OCI-LY1 (cell line): ENCODE measurements around the gene TBL1X.

Source experiments
- H2AFZ ChIP-seq: fragments of 200-600 bp; sonication (generic), shearing (Covaris generic); 2 replicates; pipeline ENCODE4 v1.6.0; 2014; ENCODE audit warnings: antibody characterized with exemption, mild to moderate bottlenecking, low read length
- H3F3A ChIP-seq: fragments of 200-600 bp; sonication (generic), shearing (Covaris generic); 2 replicates; pipeline ENCODE4 v1.6.0; 2014; ENCODE audit warnings: mild to moderate bottlenecking, antibody characterized with exemption, low read length, moderate library complexity; ENCODE audit not compliant: insufficient read depth
- H3K27ac ChIP-seq: fragments of 200-600 bp; sonication (generic); 2 replicates; pipeline ENCODE4 v1.5.1; 2014; ENCODE audit warnings: low read length, mixed run types, mild to moderate bottlenecking, low read depth; ENCODE audit not compliant: poor library complexity, severe bottlenecking
- H3K27me3 ChIP-seq: fragments of 200-600 bp; sonication (generic); 2 replicates; pipeline ENCODE4 v1.6.0; 2014; ENCODE audit warnings: antibody characterized with exemption, mild to moderate bottlenecking, low read length, moderate library complexity; ENCODE audit not compliant: insufficient read depth
- H3K36me3 ChIP-seq: fragments of 200-600 bp; sonication (generic); 2 replicates; pipeline ENCODE4 v1.6.1; 2014; ENCODE audit warnings: mild to moderate bottlenecking, antibody characterized with exemption, low read length, moderate library complexity, mixed read lengths; ENCODE audit not compliant: insufficient read depth
- H3K4me1 ChIP-seq: fragments of 200-600 bp; sonication (generic); 2 replicates; pipeline ENCODE4 v1.5.1; 2014; ENCODE audit warnings: mild to moderate bottlenecking, low read length, moderate library complexity; ENCODE audit not compliant: insufficient read depth, severe bottlenecking
- H3K4me2 ChIP-seq: fragments of 200-600 bp; sonication (generic), shearing (Covaris generic); 2 replicates; pipeline ENCODE4 v1.6.1; 2014; ENCODE audit warnings: low read length
- H3K4me3 ChIP-seq: fragments of 200-600 bp; sonication (generic); 2 replicates; pipeline ENCODE4 v1.5.1; 2014; ENCODE audit warnings: low read length, low read depth, mild to moderate bottlenecking, mixed read lengths; ENCODE audit not compliant: poor library complexity, severe bottlenecking
- H3K79me2 ChIP-seq: fragments of 200-600 bp; shearing (Covaris generic); 2 replicates; pipeline ENCODE4 v1.6.1; 2016; ENCODE audit warnings: mixed run types, low read length, mixed read lengths; ENCODE audit not compliant: insufficient read depth
- H3K9ac ChIP-seq: fragments of 200-600 bp; sonication (generic), shearing (Covaris generic); 2 replicates; pipeline ENCODE4 v1.6.1; 2014; ENCODE audit warnings: mild to moderate bottlenecking, low read length, mixed read lengths
- H3K9me2 ChIP-seq: fragments of 200-600 bp; sonication (generic), shearing (Covaris generic); 2 replicates; pipeline ENCODE4 v1.6.1; 2014; ENCODE audit warnings: low read depth, mild to moderate bottlenecking, low read length, mixed read lengths
- H3K9me3 ChIP-seq: fragments of 200-600 bp; shearing (Covaris generic); 2 replicates; pipeline ENCODE4 v1.6.1; 2014; ENCODE audit warnings: low read length, mixed read lengths
- H4K20me1 ChIP-seq: fragments of 200-600 bp; sonication (generic), shearing (Covaris generic); 2 replicates; pipeline ENCODE4 v1.6.0; 2016; ENCODE audit warnings: mild to moderate bottlenecking, low read length; ENCODE audit not compliant: insufficient read depth
- EZH2 ChIP-seq: fragments of 200-600 bp; sonication (generic), shearing (Covaris generic); IDR thresholded peaks from 2 replicates; pipeline ENCODE4 v1.8.0; 2017; ENCODE audit warnings: borderline replicate concordance, mixed run types, mild to moderate bottlenecking, antibody characterized with exemption, low read length, moderate library complexity, mixed read lengths
- TF ChIP-seq, protein P1 (sequence below): fragments of 200-600 bp; sonication (generic), shearing (Covaris generic); IDR thresholded peaks from 2 replicates; pipeline ENCODE4 v1.5.1; 2017; ENCODE audit warnings: mild to moderate bottlenecking, antibody characterized with exemption, low read length, moderate library complexity, mixed read lengths

TBL1X gene

DNA sequence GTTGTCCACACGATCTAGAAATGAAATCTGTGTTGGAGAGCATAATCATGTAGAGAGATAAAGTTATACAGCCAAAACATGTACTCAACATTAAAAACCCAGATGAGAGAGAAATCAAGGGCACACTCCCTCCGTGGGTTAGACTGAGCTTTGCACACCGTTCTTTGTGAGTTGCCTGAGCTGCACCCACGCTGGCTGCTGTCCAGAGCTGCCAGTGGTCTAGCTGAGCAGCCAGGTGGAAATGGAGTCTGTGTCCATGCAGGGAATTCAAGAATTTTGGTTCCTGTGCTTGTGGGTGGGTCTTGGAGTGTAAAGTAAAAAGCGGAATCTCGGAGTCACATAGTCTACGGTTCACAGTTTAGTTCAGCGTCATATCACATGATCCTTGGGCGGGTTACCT is 216.2 kb downstream of the TBL1X start:
- Histone ChIP-seq H2AFZ (no peak overlapping the region), H3K9ac (no peak overlapping the region), H3K9me2 (no peaks in the 10 kb centered on the region), H3K4me1 (no peaks in the 10 kb centered on the region), H3F3A (no peaks in the 10 kb centered on the region), H3K4me2 (no peak overlapping the region), H3K27ac (no peak overlapping the region), H3K9me3 (no peaks in the 10 kb centered on the region), H3K4me3 (no peak overlapping the region), H3K36me3 (peaks cover 21% of the 10 kb centered on the region), H4K20me1 (no peaks in the 10 kb centered on the region), H3K79me2 (no peaks in the 10 kb centered on the region), H3K27me3 (no peaks in the 10 kb centered on the region)
- TF ChIP-seq, protein P1, sequence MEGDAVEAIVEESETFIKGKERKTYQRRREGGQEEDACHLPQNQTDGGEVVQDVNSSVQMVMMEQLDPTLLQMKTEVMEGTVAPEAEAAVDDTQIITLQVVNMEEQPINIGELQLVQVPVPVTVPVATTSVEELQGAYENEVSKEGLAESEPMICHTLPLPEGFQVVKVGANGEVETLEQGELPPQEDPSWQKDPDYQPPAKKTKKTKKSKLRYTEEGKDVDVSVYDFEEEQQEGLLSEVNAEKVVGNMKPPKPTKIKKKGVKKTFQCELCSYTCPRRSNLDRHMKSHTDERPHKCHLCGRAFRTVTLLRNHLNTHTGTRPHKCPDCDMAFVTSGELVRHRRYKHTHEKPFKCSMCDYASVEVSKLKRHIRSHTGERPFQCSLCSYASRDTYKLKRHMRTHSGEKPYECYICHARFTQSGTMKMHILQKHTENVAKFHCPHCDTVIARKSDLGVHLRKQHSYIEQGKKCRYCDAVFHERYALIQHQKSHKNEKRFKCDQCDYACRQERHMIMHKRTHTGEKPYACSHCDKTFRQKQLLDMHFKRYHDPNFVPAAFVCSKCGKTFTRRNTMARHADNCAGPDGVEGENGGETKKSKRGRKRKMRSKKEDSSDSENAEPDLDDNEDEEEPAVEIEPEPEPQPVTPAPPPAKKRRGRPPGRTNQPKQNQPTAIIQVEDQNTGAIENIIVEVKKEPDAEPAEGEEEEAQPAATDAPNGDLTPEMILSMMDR: no peak
- TF ChIP-seq EZH2: no peak

DNA sequence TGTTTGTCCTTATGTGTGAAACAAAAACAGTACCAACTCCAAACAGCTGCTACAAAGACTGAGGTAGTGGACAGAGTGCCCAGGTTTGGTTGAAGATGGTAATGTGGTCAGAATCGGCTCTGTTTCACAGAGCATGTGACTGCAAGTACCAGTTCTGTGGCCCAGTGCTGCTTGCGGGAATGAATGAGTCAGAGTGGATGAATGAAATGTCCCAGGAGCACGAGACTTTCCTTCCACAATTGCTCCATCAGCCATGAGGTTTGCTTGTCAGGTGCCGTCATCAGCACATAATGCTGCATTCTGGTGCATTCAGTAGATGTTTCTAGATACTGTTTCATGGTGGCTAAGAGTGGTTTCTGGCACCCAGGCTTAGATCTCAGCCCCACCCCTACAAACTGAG is 216.6 kb downstream of the TBL1X start:
- no peaks in the 10 kb centered on the region for H3K9me3 ChIP-seq
- H4K20me1 ChIP-seq: no peaks in the 10 kb centered on the region
- no peak overlapping the region for H3K4me3 ChIP-seq
- no peaks in the 10 kb centered on the region for H3K4me1 ChIP-seq
- H3K4me2 ChIP-seq: no peak overlapping the region
- no peaks in the 10 kb centered on the region for H3F3A ChIP-seq
- H2AFZ ChIP-seq: no peak overlapping the region
- H3K27ac ChIP-seq: no peak overlapping the region
- no peak overlapping the region for H3K9ac ChIP-seq
- no peaks in the 10 kb centered on the region for H3K27me3 ChIP-seq
- no peaks in the 10 kb centered on the region for H3K79me2 ChIP-seq
- H3K9me2 ChIP-seq: no peaks in the 10 kb centered on the region
- peaks cover 17% of the 10 kb centered on the region for H3K36me3 ChIP-seq
- TF ChIP-seq, protein P1: no peak
- no peak for TF ChIP-seq EZH2

DNA sequence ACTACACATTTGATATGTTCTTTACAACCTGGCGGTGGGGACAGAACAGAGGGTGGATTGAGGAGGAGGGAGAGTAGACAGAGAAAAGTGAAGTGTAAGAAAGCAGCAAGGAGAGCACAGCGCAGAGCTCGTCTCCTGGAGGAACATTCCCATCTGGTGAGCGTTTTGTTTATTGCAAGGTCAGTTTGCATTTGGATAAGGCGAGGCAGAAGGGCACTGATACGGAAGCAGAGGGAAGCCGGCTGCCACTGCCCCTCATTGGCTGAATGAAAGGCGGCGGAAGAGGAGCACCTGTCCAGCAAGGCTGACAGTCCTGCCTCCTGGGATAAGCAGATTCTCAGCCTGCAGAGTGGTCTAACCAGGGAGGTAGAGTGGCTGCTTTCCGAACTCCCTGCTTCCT is 217.6 kb downstream of the TBL1X start:
- Histone ChIP-seq H3K9me2 (no peaks in the 10 kb centered on the region), H3K79me2 (no peaks in the 10 kb centered on the region), H3K36me3 (peaks cover 16% of the 10 kb centered on the region), H3K27me3 (no peaks in the 10 kb centered on the region), H4K20me1 (no peaks in the 10 kb centered on the region), H3K4me2 (no peak overlapping the region), H3K4me1 (no peaks in the 10 kb centered on the region), H3K9ac (no peak overlapping the region), H2AFZ (no peak overlapping the region), H3F3A (no peaks in the 10 kb centered on the region), H3K4me3 (no peak overlapping the region), H3K27ac (no peak overlapping the region), H3K9me3 (no peaks in the 10 kb centered on the region)
- TF ChIP-seq, protein P1: no peak
- TF ChIP-seq EZH2: no peak
